WERI-Rb-1 (cell line): Measurements from ENCODE around the gene UNC5C.

Experiments used
- DNase-seq: peaks from one replicate; pipeline ENCODE4 v3.0.0-alpha.2; 2020
- H3K27ac ChIP-seq: fragments of 250-450 bp; sonication (Bioruptor Pico); 2 replicates; pipeline ENCODE4 v1.5.1; 2020; ENCODE audit warnings: mild to moderate bottlenecking, moderate library complexity
- H3K27me3 ChIP-seq: fragments of 250-450 bp; sonication (Bioruptor Pico); 2 replicates; pipeline ENCODE4 v1.5.1; 2021; ENCODE audit warnings: mild to moderate bottlenecking, low read depth, moderate library complexity; ENCODE audit not compliant: insufficient read depth, severe bottlenecking
- H3K36me3 ChIP-seq: fragments of 250-450 bp; sonication (Bioruptor Pico); 2 replicates; pipeline ENCODE4 v1.5.1; 2020; ENCODE audit warnings: mild to moderate bottlenecking, moderate library complexity
- H3K4me3 ChIP-seq: 2 replicates; pipeline ENCODE4 v1.5.1; 2011; ENCODE audit warnings: low read depth, mild to moderate bottlenecking, control low read depth, low read length
- H3K9me3 ChIP-seq: fragments of 250-450 bp; sonication (Bioruptor Pico); 2 replicates; pipeline ENCODE4 v1.5.1; 2021; ENCODE audit warnings: mild to moderate bottlenecking, moderate library complexity; ENCODE audit not compliant: severe bottlenecking
- TF ChIP-seq, protein P1 (sequence below): IDR thresholded peaks from 2 replicates; pipeline ENCODE4 v1.5.1; 2011; ENCODE audit warnings: low read depth, mild to moderate bottlenecking, control low read depth, inconsistent platforms, low read length

The UNC5C gene

DNA sequence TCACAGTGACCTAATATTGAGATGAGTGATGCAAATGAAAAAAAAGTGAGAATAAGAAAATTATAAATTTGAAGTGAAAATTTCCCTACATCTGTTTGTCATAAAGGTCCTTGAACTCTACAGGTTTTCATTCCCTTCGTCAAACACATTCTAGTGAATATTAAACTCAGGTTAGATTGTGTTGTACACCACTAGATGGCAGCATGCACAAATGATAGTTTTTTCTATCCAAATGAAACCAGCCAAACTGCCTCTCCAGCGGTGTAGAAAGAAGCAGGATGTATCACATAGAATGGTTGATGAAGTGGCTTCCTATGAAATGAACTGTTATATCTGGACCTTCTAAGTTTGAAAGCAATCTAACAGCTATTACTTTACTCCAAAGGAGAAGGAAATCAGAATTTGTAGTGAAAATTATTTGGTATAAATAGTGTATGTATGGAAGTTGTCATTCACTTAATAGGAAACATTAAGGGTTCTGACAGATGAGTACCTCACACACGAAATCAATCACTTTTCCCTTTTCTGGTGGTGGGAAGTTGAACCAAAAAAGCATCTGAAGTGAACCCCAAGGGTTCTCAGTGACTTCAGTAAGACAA, 382.7 kb downstream of the UNC5C start:
- peak; percentile 43 for DNase-seq
- H3K9me3 ChIP-seq, result no peaks in the 10 kb centered on the region
- no peak overlapping the region for H3K4me3 ChIP-seq
- TF ChIP-seq, protein P1, sequence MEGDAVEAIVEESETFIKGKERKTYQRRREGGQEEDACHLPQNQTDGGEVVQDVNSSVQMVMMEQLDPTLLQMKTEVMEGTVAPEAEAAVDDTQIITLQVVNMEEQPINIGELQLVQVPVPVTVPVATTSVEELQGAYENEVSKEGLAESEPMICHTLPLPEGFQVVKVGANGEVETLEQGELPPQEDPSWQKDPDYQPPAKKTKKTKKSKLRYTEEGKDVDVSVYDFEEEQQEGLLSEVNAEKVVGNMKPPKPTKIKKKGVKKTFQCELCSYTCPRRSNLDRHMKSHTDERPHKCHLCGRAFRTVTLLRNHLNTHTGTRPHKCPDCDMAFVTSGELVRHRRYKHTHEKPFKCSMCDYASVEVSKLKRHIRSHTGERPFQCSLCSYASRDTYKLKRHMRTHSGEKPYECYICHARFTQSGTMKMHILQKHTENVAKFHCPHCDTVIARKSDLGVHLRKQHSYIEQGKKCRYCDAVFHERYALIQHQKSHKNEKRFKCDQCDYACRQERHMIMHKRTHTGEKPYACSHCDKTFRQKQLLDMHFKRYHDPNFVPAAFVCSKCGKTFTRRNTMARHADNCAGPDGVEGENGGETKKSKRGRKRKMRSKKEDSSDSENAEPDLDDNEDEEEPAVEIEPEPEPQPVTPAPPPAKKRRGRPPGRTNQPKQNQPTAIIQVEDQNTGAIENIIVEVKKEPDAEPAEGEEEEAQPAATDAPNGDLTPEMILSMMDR, result peak; percentile 23; the same call in 1 of the 2 replicates
- H3K27me3 ChIP-seq, result no peaks in the 10 kb centered on the region
- H3K27ac ChIP-seq, result no peak overlapping the region
- no peaks in the 10 kb centered on the region for H3K36me3 ChIP-seq

DNA sequence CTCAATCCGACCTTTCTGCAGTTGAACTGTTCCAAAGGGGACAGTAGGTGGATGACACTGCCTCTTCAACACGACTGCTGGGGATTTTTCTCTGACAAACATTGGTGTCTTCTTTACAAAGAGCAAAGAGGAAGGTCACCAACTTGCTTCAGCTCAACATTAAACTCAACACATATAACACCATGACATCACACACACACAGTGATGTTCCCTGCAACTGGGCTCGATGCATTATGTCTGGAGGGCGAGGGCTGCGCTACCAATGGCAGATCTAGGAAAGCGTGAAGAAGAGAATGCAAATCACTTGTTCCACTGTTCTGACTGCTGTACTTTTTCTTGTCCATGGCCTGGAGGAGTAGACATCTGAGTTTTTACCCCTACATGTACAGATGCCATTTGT, 385.9 kb downstream of the UNC5C start:
- Histone ChIP-seq H3K27ac (no peak overlapping the region), H3K9me3 (no peaks in the 10 kb centered on the region), H3K27me3 (no peaks in the 10 kb centered on the region), H3K4me3 (no peak overlapping the region), H3K36me3 (no peaks in the 10 kb centered on the region)
- TF ChIP-seq, protein P1, result no peak
- DNase-seq, result no peak

DNA sequence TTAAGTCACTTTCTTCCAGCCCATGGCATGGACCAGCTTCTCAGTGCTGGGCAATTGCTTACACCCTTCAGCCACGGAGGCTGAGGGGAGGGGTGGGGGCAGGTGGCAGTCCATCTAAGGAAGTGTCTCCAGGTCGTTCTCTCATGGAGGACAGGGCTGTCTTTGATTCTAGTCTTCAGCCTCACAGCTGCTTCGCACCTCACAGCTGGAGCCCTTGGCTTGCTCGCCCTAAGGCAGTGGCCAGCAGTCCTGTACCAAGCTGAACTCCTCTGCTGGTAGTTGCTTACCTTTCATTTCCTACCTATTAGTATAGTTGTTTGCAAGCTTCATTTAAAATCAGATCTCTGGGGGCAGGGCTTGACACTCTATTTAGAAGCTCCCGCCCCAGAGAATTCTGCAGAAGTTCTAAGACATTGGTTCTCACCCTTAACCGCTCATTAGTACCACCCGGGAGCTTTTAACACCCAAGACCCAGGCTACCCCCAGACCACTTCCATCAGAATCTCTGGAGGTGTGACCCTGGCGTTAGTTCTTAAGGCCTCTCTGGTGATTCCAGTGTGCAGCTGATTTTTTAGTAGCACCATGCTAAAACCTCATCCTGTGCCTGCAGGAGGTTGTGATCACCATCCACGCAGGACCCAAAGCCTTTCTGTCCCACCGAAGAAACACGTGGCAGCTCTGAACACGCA, 386.8 kb downstream of the UNC5C start:
- H3K27me3 ChIP-seq, result no peaks in the 10 kb centered on the region
- DNase-seq, result no peak
- no peaks in the 10 kb centered on the region for H3K9me3 ChIP-seq
- TF ChIP-seq, protein P1, result no peak
- H3K27ac ChIP-seq, result no peak overlapping the region
- no peak overlapping the region for H3K4me3 ChIP-seq
- no peaks in the 10 kb centered on the region for H3K36me3 ChIP-seq

DNA sequence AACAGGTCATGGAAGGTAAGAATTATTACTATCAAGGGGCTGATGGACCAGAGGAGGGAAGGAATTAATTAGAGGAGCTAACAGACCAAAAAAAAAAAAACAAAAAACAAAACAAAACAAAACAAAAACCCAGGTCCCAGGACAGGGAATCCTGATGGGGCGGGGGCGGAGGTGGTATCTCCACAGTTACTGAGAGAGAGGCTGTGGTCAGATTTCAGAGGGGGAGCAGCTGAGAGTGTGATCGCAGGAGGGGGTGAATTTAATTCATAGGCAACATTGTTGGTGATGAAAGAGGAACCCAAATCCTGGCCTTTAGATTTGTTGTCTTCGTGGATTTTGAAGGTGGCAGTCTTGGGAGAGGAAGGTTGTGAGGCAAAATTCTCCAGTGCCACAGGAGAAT, 389.4 kb downstream of the UNC5C start:
- DNase-seq, result no peak
- Histone ChIP-seq H3K27me3 (no peaks in the 10 kb centered on the region), H3K9me3 (no peaks in the 10 kb centered on the region), H3K4me3 (no peak overlapping the region), H3K27ac (no peak overlapping the region), H3K36me3 (no peaks in the 10 kb centered on the region)
- TF ChIP-seq, protein P1, result no peak

DNA sequence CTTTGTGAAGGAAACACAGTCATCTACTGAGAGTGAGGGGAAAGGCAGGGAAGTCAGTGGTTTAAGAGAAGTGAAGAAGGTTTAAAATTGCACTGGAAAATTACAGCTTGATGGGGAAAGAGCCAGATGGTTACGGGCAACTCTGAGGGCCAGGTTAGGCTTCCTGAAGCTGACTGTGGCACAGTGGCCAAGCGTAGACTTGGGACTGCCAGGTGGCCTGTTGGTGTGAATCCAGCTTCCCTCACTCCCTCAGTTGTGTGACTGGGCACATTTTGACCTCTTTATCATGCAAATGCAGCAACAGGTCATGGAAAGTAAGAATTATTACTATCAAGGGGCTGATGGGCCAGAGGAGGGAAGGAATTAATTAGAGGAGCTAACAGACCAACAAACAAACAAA, 390.1 kb downstream of the UNC5C start:
- no peak for DNase-seq
- H3K9me3 ChIP-seq, result no peaks in the 10 kb centered on the region
- H3K4me3 ChIP-seq, result no peak overlapping the region
- TF ChIP-seq, protein P1, result no peak
- no peaks in the 10 kb centered on the region for H3K27me3 ChIP-seq
- H3K27ac ChIP-seq, result no peak overlapping the region
- H3K36me3 ChIP-seq, result no peaks in the 10 kb centered on the region

DNA sequence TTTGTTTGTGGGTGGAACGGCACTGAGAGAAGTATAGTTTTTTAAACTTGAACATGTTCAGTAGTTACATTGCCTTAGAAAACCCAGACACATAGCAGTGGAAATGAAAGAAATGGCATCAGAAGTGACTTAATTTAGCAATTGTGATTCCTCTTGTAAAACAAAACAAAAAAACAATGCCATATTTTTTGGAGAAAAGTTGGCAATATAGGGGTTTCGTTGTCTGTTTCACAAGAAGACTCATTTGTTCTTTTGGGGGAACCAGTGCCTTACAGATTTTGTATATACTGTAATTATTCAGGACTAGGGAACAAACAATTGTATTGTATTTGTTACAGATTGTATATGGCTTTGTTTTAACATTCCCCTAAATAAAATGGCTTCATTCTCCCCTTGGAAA, 390.7 kb downstream of the UNC5C start:
- Histone ChIP-seq H3K27ac (no peak overlapping the region), H3K4me3 (no peak overlapping the region), H3K27me3 (no peaks in the 10 kb centered on the region), H3K9me3 (no peaks in the 10 kb centered on the region), H3K36me3 (no peaks in the 10 kb centered on the region)
- TF ChIP-seq, protein P1, result no peak
- DNase-seq, result no peak
